Adrenal gland (tissue), 5 donors: ENCODE data around the gene LRRTM2.

Source experiments
- CTCF ChIP-seq, 6 experiments: fragments of 450-650 bp in 4 of 6; fragments of 200-600 bp in 2 of 6; sonication (generic) in 1 of 6; IDR thresholded peaks; 1 replicate in 5 of 6; 2 replicates in 1 of 6; pipeline versions ENCODE4 v1.5.1 to v1.8.0; 2016 to 2021; ENCODE audit warnings: antibody characterized with exemption in 6 of 6, mild to moderate bottlenecking in 2 of 6, moderate library complexity in 1 of 6
- POLR2A ChIP-seq, 2 donors: fragments of 450-650 bp; IDR thresholded peaks; one replicate each; pipeline ENCODE4 v1.6.1; 2017; ENCODE audit warnings: antibody characterized with exemption in 2 of 2, mild to moderate bottlenecking in 2 of 2, moderate library complexity in 1 of 2
- donor health status: DM: no; HTN: no; CAD: no.

GRCh38 chr5:138895918-138896317, 20.8 kb upstream of the LRRTM2 start:
- no peak for TF ChIP-seq CTCF (IDR thresholded peaks at IDR 0.05)
- TF ChIP-seq POLR2A (IDR thresholded peaks at IDR 0.05): no peak
